Transverse colon (tissue), 4 donors: ENCODE measurements around the gene SLC6A18. TPM values are rescaled to one million over a fixed set of nuclear protein-coding genes. Genes with fewer than 3 reads are reported as not detected.
A peak's percentile ranks its signal among the peaks of the same experiment; 100 is the strongest.

Experiments used
- DNase-seq: peaks from one replicate; pipeline ENCODE4 v3.0.0-alpha.2; 2019
- H3K27ac ChIP-seq, 4 donors: fragments of 200-600 bp; sonication (generic); 2 replicates each; pipeline ENCODE4 v1.5.1; 2016 to 2018; ENCODE audit warnings: inconsistent platforms in 4 of 4
- H3K27me3 ChIP-seq: fragments of 200-600 bp; sonication (generic); 2 replicates; pipeline ENCODE4 v1.5.1; 2017; ENCODE audit warnings: inconsistent platforms
- H3K36me3 ChIP-seq, 4 donors: fragments of 200-600 bp; sonication (generic); 2 replicates each; pipeline ENCODE4 v1.5.1; 2017 to 2019; ENCODE audit warnings: inconsistent platforms in 4 of 4
- H3K4me1 ChIP-seq, 4 donors: fragments of 200-600 bp; sonication (generic); 2 replicates each; pipeline ENCODE4 v1.5.1; 2017 to 2020; ENCODE audit warnings: inconsistent platforms in 4 of 4
- H3K4me3 ChIP-seq, 4 donors: fragments of 200-600 bp; sonication (generic); 1 replicate in 1 of 4; 2 replicates in 3 of 4; pipeline versions ENCODE4 v1.5.1 to v1.6.1; 2017 to 2019; ENCODE audit warnings: inconsistent platforms in 4 of 4
- H3K9me3 ChIP-seq, 2 donors: fragments of 200-600 bp; sonication (generic); 2 replicates each; pipeline ENCODE4 v1.5.1; 2017 to 2019; ENCODE audit warnings: inconsistent platforms in 2 of 2
- CTCF ChIP-seq, 5 experiments: fragments of 200-600 bp in 3 of 5; fragments of 450-650 bp in 2 of 5; sonication (generic) in 3 of 5; IDR thresholded peaks; 1 replicate in 2 of 5; 2 replicates in 3 of 5; pipeline ENCODE4 v1.5.1; 2016 to 2017; ENCODE audit warnings: antibody characterized with exemption in 5 of 5, inconsistent platforms in 3 of 5, mild to moderate bottlenecking in 2 of 5, moderate library complexity in 1 of 5
- EP300 ChIP-seq: sonication (generic); formaldehyde crosslinking; IDR thresholded peaks from one replicate; pipeline ENCODE4 v1.6.1; 2017; ENCODE audit warnings: antibody characterized with exemption, low read depth
- POLR2A ChIP-seq: fragments of 450-650 bp; IDR thresholded peaks from one replicate; pipeline ENCODE4 v1.6.1; 2016; ENCODE audit warnings: antibody characterized with exemption, mild to moderate bottlenecking, moderate library complexity
- POLR2AphosphoS5 ChIP-seq, 3 donors: sonication (generic); formaldehyde crosslinking; IDR thresholded peaks; one replicate each; pipeline ENCODE4 v1.6.1; 2016; ENCODE audit warnings: antibody characterized with exemption in 3 of 3
- WGBS, 2 donors: methylation state at CpG; one replicate each; pipeline ENCODE4 v1.1.5; 2018; ENCODE audit warnings: low coverage in 1 of 2; 5-methylcytosine and 5-hydroxymethylcytosine counted together
- in situ Hi-C, 4 donors: fragments of 200-750 bp; cut with MboI; loops; one replicate each; pipeline versions ENCODE4 v1.15.0 to v1.15.1; 2017; ENCODE audit warnings: low sequenced_read_pairs in 3 of 4, low pct_ligation_motif_present in 1 of 4, low pct_unique_long_range_greater_than_20kb in 1 of 4
- intact Hi-C: fragments of 100-400 bp; cut with DNase I; formaldehyde crosslinking; loops from one replicate; pipeline ENCODE4 v1.15.1; 2023; ENCODE audit warnings: low total_unique reads
- total RNA-seq, 4 donors: library from RNA; depleted of rRNA; stranded (reverse); fragments of >200 nt; gene quantifications; one replicate each; pipeline ENCODE4 v1.1.0, GENCODE V29; 2016

The SLC6A18 gene
- total RNA-seq, 4 donors from 2014 or later, result not detected

GRCh38 chr5:1251678-1252580, 26.7 kb downstream of the SLC6A18 start:
- H3K4me3 ChIP-seq, result no peak overlapping the region
- H3K9me3 ChIP-seq, result no peaks in the 10 kb centered on the region
- no peak overlapping the region for H3K27ac ChIP-seq
- peaks cover 15% of the 10 kb centered on the region for H3K27me3 ChIP-seq
- peaks cover 0 to 7% (median 2%) of the 10 kb centered on the region in 4 donors for H3K4me1 ChIP-seq
- no peaks in the 10 kb centered on the region for H3K36me3 ChIP-seq
- intact Hi-C loops (no loop called here), in situ Hi-C loops (no loop called here)
- WGBS, 2 donors, result 39 to 50% methylated on average over 2 to 27 of the region's 27 CpGs
- TF ChIP-seq EP300 (no peak), POLR2AphosphoS5 (IDR thresholded peaks at IDR 0.05) (no peak), CTCF (IDR thresholded peaks at IDR 0.05) (peak in 1 of 5 experiments; percentile 23)
- DNase-seq, result peak; percentile 54

- H3K4me1 ChIP-seq, result peaks cover 0 to 7% (median 2%) of the 10 kb centered on the region in 4 donors
- no peaks in the 10 kb centered on the region for H3K9me3 ChIP-seq
- 87% methylated on average over 9 of the region's 9 CpGs; no CpG with 5 or more reads in 1 of the 2 donors for WGBS, 2 donors
- TF ChIP-seq POLR2A (no peak), CTCF (IDR thresholded peaks at IDR 0.05) (no peak), POLR2AphosphoS5 (IDR thresholded peaks at IDR 0.05) (no peak), EP300 (no peak)
- no peak overlapping the region for H3K27ac ChIP-seq
- peaks cover 9% of the 10 kb centered on the region for H3K27me3 ChIP-seq
- H3K36me3 ChIP-seq, result no peaks in the 10 kb centered on the region
- in situ Hi-C loops, result no loop called here
- DNase-seq, result no peak
- no peak overlapping the region for H3K4me3 ChIP-seq
- intact Hi-C loops, result no loop called here
These were observed 27.5 kb downstream of the SLC6A18 start for GRCh38 chr5:1252681-1253080.

- Histone ChIP-seq H3K27ac (no peak overlapping the region), H3K4me3 (no peak overlapping the region), H3K27me3 (peaks cover 3% of the 10 kb centered on the region), H3K36me3 (no peaks in the 10 kb centered on the region), H3K9me3 (no peaks in the 10 kb centered on the region), H3K4me1 (peaks cover 0 to 7% (median 2%) of the 10 kb centered on the region in 4 donors)
- 89% methylated on average over 32 of the region's 33 CpGs; no CpG with 5 or more reads in 1 of the 2 donors for WGBS, 2 donors
- intact Hi-C loops, result no loop called here
- TF ChIP-seq CTCF (IDR thresholded peaks at IDR 0.05) (no peak), POLR2A (no peak), POLR2AphosphoS5 (IDR thresholded peaks at IDR 0.05) (no peak), EP300 (no peak)
- in situ Hi-C loops, result no loop called here
- DNase-seq, result no peak
These were observed 28.4 kb downstream of the SLC6A18 start for GRCh38 chr5:1253456-1254105.

GRCh38 chr5:1254196-1254595, 29.0 kb downstream of the SLC6A18 start:
- no peaks in the 10 kb centered on the region for H3K9me3 ChIP-seq
- DNase-seq, result no peak
- in situ Hi-C loops (no loop called here), intact Hi-C loops (no loop called here)
- TF ChIP-seq EP300 (no peak), POLR2A (no peak), CTCF (IDR thresholded peaks at IDR 0.05) (no peak), POLR2AphosphoS5 (IDR thresholded peaks at IDR 0.05) (no peak)
- H3K4me3 ChIP-seq, result no peak overlapping the region
- peaks cover under 1% of the 10 kb centered on the region for H3K27me3 ChIP-seq
- H3K27ac ChIP-seq, result no peak overlapping the region
- H3K36me3 ChIP-seq, result no peaks in the 10 kb centered on the region
- H3K4me1 ChIP-seq, result peaks cover 0 to 7% (median 2%) of the 10 kb centered on the region in 4 donors
- WGBS, 2 donors, result 86% methylated on average over 19 of the region's 19 CpGs; no CpG with 5 or more reads in 1 of the 2 donors
